ENCODE measurements around the gene CASKIN1.

The CASKIN1 gene

GRCh38 chr16:2177561-2177960, 18.8 kb downstream of the CASKIN1 start:
- no peak for DNase-seq (ENCODE audit: low read depth in 2 of 2)

- DNase-seq (ENCODE audit: low read depth in 2 of 2) = no peak
Measured at GRCh38 chr16:2177101-2177500, 19.3 kb downstream of the CASKIN1 start.

GRCh38 chr16:2176047-2176446, 20.4 kb downstream of the CASKIN1 start:
- DNase-seq (ENCODE audit: low read depth in 2 of 2) = no peak

- no peak for DNase-seq (ENCODE audit: low read depth in 2 of 2)
Measured at GRCh38 chr16:2175454-2175853, 21.0 kb downstream of the CASKIN1 start.

GRCh38 chr16:2174396-2175131, 21.8 kb downstream of the CASKIN1 start:
- DNase-seq (ENCODE audit: low read depth in 2 of 2) = no peak

GRCh38 chr16:2173916-2174315, 22.5 kb downstream of the CASKIN1 start:
- DNase-seq (ENCODE audit: low read depth in 2 of 2) = no peak

GRCh38 chr16:2173366-2173765, 23.0 kb downstream of the CASKIN1 start:
- DNase-seq (ENCODE audit: low read depth in 2 of 2) = no peak

GRCh38 chr16:2172688-2173335, 23.6 kb downstream of the CASKIN1 start:
- no peak for DNase-seq (ENCODE audit: low read depth in 2 of 2)

- DNase-seq (ENCODE audit: low read depth in 2 of 2) = no peak
Measured at GRCh38 chr16:2171601-2172178, 24.7 kb downstream of the CASKIN1 start.

- DNase-seq (ENCODE audit: low read depth in 2 of 2) = no peak
Measured at GRCh38 chr16:2170587-2171435, 25.6 kb downstream of the CASKIN1 start.

GRCh38 chr16:2170080-2170479, 26.3 kb downstream of the CASKIN1 start:
- no peak for DNase-seq (ENCODE audit: low read depth in 2 of 2)

- no peak for DNase-seq (ENCODE audit: low read depth in 2 of 2)
Measured at GRCh38 chr16:2167068-2167638, 29.3 kb downstream of the CASKIN1 start.

GRCh38 chr16:2166263-2167067, 29.9 kb downstream of the CASKIN1 start:
- no peak for DNase-seq (ENCODE audit: low read depth in 2 of 2)

- DNase-seq (ENCODE audit: low read depth in 2 of 2) = no peak
Measured at GRCh38 chr16:2165861-2166260, 30.5 kb downstream of the CASKIN1 start.

- no peak for DNase-seq (ENCODE audit: low read depth in 2 of 2)
Measured at GRCh38 chr16:2163211-2163881, 33.1 kb downstream of the CASKIN1 start.

GRCh38 chr16:2162676-2163118, 33.7 kb downstream of the CASKIN1 start:
- no peak for DNase-seq (ENCODE audit: low read depth in 2 of 2)

GRCh38 chr16:2161911-2162310, 34.5 kb downstream of the CASKIN1 start:
- no peak for DNase-seq (ENCODE audit: low read depth in 2 of 2)

GRCh38 chr16:2160915-2161551, 35.4 kb downstream of the CASKIN1 start:
- no peak for DNase-seq (ENCODE audit: low read depth in 2 of 2)

- DNase-seq (ENCODE audit: low read depth in 2 of 2) = no peak
Measured at GRCh38 chr16:2159175-2159838, 37.1 kb downstream of the CASKIN1 start.
